SIG-M5 treated with dmso at 0.1 percent for 504 hours (cell line): ENCODE data around the gene TLK1.
"Not testable (repeated sequence)": the region's sequence is repeated elsewhere in the genome, so short reads cannot be mapped to it uniquely, and the experiment has no call there.

Experiments used
- DNase-seq: peaks from one replicate; lab custom pipeline; 2025; ENCODE audit not compliant: unreplicated experiment; lab: John Stamatoyannopoulos, UW

The TLK1 gene

DNA sequence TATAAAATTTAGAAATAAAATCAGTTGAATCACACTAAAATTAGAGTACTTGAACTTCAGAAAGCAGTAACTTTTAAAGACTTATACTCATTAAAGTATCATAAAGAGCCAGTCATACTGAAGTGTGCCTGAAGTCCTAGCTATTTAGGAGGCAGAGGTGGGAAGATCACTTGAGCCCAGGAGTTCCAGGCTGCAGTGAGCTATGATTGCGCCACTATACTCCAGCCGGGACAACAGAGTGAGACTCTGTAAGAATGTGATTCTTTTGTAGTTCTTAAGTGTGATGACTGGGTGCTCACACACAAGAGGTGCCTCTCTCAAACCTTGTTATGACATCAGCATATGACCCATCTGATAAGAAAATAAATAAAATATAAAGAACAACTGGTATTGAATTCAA, 14.6 kb downstream of the TLK1 start:
- DNase-seq = no peak

DNA sequence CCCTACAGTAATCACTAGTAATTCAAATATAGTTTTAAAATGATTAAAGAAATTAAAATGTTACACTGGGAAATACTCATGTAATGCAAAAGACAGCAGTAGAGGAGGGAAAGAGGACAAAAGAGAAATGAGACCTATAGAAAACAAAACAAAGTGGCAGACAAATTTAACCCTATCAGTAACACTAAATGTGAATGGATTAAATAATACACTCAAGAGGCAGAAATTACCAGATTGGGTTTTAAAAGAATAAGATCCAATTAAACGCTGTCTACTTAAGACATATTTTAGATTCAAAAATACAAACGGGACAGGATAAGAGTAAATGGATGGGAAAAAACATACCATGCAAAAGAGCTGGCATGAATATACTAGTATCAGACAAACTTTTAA, 17.0 kb downstream of the TLK1 start:
- no peak for DNase-seq

DNA sequence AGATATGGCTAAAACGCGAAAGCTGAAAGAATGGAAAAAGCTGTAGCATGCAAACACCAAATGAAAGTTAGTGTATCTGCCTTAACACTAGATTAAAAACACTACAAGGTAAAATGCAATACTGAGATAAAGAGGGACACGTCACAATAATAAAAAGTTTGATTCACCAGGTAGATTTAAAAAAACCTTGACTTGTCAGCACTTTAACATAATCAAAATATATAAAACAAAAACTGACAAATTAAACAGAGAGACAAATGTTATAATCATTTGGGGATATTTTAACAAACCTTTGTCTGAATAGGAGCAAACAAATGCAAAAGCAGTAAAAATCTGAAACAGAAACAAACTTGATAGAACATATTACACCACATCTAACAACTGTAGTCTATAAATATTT, 18.3 kb downstream of the TLK1 start:
- DNase-seq = no peak

DNA sequence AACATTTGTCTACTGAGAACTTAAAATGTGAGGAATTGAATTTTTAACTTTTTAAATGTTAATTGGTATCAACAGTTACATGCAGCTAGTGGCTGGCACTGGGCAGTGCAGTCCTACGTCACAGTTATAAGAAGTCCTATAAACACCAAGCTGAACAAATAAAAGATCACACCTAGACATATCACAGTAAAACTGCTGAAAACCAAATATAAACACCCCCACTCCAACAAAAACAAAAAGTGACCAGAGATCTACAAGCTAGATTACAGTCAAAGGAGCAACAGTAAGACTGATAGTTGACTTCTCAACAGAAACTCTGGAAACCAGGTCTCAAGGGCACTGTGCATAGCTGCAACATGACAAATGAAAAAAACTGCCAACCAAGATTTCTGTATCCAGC, 19.4 kb downstream of the TLK1 start:
- no peak for DNase-seq

DNA sequence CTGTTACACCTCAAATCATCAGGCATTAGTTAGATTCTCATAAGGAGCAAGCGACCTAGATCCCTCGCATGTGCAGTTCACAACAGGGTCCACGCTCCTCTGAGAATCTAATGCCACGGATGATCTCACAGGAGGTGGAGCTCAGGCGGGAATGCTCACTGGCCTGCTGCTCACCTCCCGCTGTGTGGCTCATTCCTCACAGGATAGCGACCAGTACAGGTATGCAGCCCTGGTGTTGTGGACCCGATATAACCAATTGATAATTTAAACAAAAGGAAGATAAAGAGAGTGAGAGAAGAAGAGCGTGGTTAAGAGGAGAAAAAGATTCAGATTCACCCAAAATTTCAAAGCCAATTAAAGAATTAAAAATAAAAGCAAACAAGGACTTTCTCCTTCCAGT, 20.8 kb downstream of the TLK1 start:
- no peak for DNase-seq

DNA sequence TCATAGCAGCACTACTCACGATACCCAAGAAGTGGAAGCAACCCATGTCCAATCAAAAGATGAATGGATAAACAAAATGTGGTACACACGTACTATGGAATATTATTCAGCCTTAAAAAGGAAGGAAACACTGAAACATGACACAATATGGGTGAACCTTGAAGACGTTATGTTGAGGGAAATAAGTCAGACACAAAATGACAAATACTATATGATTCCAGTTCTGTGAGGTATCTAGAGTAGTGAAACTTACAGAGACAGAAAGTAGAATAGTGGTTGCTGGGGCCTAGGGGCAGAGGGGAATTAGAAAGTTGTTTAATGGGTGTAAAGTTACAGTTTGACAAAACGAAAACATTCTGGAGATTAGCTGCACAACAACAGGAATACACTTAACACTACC, 24.7 kb downstream of the TLK1 start:
- no peak for DNase-seq

DNA sequence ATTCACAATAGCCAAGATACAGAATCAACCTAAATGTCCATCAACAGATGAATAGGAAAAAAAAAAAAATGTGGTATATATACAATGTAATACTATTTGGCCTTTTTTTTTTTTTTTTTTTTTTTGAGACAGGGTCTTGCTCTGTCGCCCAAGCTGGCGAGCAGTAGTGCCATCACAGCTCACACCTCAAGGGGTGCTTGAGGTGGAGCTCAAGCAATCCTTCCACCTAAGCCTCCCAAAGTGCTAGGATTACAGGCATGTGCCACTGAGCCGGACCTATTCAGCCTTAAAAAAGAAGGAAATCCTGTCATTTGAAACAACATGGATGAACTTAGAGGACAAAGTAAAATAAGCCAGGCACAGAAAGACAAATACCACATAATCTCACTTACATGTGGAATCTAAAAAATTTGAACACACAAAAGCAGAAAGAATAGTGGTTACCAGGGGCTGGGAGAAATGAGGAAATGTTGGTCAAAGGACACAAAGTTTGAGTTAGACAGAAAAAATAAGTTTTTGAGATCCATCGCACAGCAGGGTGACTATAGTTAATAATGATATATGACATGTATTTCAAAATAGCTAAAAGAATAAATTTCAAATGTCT, 26.0 kb downstream of the TLK1 start:
- no peak for DNase-seq

DNA sequence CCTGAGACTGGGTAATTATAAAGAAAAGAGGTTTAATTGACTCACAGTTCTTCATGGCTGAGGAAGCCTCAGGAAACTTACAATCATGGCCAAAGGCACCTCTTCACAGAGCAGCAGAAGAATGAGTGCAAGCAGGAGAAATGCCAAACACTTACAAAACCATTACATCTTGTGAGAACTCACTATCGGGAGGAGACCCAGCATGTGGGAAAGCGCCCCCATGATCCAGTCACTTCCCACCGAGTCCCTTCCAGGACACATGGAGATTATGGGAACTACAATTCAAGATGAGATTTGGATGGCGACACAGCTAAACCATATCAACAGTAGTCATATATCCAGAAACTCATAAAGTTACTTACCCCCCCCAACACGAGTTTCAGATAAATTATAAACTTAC, 28.6 kb downstream of the TLK1 start:
- no peak for DNase-seq

DNA sequence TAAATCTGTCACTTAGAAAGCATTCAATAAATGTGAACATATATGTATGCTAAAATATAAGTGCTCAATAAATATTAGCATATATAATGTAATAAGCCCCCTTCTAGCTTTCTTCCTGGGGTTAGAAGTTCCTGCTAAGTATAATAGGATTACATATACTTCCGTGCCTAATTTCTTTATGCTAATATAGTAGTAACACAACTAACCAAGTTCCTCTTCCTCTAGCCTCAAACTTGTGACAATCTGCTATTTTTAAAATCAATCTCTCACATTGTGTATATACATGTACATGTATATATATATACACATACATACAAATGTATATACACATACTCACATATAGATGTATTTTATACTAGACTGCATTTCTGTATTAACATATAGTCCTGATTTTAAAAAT, 32.2 kb downstream of the TLK1 start:
- DNase-seq = peak; percentile 15

DNA sequence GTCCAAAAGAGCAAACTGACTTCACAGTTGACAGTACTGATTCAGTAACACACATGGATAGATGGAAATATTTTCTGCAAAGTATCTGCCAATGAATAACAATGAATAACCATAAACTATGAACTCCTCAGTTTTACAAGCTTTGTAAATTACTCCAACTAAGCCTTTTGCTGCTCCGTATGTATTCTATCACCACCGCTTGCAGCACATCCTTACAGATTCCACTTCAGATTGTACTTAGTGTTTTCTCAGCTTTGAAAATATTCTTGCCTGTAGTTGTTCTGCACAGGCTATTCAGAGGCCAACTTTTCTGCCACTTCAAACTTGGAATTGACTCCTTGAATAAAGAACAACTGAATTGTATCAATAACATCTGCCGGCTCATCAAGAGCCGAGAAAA, 36.2 kb downstream of the TLK1 start:
- no peak for DNase-seq

DNA sequence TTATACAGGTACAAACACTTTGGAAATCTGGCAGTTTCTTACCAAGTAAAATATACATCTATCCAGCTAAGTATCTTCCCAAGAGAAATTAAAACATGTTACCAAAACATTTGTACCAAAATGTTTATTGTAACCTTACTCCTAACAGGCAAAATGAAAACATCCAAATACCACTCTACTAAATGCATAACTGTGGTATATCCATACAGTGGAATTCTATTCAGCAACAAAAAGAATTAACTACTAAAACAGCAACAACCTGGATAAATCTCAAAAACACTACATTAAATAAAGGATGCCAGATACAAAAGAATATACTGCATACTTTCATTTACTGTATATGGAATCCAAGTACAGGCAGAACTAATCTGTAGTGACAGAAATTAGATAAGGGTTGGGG, 51.1 kb downstream of the TLK1 start:
- DNase-seq = no peak

DNA sequence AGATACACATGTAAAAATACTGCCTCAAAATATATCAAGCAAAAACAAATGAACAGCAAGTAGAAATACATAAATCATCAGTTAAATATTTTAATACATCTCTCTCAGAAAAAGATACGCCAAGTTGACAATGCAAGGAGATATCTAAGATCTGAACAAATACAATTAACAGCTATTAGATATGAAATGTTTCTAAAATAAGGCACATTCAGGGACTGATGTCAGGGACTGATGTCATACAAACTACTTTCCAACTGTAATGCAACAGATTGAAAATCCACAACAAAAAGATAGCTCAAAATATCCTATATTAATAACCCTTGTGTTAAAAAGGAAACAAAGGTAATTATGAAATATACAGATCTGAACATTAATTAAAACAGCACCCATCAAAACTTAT, 51.7 kb downstream of the TLK1 start:
- no peak for DNase-seq

DNA sequence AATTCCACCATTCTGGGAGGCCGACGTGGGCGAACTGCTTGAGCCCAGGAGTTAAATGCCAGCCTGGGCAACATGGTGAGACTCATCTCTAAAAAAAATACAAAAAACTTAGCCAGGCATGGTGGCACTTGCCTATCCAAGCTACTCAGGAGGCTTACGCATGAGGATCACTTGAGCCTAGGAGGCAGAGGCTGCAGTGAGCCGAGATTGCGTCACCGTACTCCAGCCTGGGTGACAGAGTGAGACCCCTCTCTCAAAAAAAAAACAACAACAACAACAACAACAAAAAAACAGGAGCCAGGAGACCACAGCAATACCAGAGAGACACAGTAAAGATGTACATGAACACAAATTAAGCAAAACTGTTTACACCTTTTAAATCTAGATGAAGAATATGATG, 52.9 kb downstream of the TLK1 start:
- DNase-seq = no peak

DNA sequence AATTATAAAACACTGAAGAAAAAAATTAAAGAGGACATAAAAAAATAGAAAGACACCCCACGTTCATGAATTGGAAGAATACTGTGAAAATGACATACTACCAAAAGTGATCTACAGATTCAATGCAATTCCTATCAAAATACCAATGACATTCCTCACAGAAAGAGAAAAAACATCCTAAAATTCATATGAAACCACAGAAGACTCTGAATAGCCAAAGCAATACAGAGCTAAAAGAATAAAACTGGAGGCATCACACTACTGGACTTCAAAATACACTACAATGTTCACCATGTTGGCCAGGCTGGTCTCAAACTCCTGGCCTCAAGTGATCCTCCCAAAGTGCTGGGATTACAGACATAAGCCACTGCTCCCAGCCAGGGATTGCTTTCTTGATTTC, 56.3 kb downstream of the TLK1 start:
- DNase-seq = no peak

DNA sequence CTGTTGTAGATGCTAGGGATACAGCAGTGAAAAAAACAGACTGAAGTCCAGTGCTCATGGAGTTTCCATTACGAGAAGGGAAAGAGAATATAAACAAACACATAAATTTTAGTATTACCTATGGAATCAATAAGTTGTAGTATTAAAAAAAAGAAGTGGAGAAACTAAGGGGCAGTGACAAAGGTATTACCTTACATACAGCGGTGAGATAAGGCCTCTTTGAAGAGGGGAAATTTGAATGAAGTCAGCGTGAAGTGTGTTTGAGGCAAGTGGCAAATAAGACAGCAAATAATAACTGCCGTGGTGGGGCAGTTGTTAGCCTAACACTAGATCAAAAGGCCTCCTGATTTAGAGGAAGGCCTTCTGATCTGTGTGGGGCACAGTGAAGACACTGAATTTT, 57.9 kb downstream of the TLK1 start:
- DNase-seq = no peak

DNA sequence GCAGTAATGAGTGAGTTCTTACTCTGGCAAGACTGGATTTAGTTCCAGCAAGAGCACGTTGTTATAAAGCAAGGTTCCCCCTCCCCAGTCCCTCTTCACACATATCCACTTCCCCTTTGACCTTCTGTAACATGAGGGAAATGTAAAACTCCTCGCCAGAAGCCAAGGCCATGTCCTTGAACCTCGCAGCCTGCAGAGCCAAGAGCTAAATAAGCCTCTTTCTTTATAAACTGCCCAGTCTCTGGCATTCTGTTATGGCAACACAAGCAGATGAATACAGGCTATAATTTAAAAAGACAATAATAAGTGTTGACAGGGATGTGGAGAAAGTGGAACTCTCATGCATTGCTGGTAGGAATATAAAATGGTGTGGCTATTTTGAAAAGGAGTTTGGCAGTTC, 60.3 kb downstream of the TLK1 start:
- no peak for DNase-seq

DNA sequence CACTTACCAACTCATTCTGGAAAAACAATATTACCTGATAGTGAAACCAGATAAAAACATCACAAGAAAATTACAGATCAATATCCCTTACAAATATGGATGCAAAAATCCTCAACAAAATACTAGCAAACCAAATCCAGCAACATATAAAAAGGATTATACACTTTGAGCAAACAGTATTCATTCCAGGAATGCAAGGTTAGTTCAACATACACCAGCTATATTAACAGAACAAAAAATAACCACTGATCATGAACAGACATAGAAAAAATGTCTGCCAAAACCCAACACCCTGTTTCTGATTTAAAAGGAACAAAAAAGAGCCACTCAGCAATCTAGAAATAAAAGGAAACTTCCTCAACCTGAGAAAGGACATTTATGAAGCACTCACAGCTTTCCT, 62.1 kb downstream of the TLK1 start:
- DNase-seq = no peak

DNA sequence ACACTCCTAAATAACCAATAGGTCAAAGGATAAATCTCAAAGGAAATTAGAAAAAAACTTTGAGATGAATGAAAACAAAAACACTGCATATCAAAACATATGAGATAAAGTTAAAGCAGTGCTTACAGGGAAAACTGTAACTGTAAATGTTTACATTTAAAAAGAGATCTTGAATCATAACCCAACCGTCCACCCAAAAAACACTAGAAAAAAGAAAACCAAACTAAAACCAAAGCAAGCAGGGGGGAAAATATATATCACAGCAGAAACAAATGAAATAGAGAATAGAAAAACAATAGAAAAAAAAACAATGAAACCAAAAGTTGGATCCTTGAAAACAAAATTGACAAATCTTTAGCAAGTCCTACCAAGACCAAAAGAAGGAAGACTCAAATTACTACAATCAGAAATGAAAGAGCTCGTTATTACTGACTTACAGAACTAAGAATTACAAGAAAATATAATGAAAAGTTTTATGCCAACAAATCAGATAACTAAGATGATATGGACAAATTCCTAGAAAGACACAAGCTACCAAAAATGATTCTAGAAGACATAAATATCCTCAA, 65.6 kb downstream of the TLK1 start:
- DNase-seq = no peak

DNA sequence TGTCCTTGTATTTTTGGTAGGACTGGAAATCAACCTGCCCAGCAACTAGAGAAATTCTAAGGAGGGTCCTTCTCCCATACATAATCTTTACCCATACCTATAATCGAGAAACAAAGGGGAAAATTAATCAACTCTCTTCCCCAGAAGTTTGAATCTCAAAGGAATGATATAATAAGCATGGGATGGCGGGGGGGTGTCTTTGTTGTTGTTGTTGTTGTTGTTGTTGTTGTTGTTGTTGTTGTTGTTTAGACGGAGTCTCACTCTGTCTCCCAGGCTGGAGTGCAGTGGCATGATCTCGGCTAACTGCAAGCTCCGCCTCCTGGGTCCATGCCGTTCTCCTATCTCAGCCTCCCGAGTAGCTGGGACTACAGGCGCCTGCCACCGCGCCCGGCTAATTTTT, 69.2 kb downstream of the TLK1 start:
- DNase-seq = not testable (repeated sequence)

DNA sequence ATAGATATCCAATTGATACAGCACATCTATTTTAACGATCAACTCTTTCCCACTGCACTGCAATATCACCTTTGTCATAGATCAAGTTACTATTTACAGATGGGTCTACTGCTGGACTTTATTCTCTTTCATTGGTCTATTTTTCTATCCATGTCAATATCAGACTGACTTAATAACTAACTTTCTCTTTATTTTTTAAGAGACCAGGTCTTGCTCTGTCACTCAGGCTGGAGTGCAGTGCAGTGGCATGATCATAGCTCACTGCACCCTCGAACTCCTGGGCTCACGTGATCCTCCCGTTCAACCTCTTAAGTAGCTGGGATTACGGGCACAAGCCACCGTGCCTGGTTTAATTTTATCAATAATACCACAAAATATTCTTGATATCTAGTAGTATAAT, 71.2 kb downstream of the TLK1 start:
- DNase-seq = no peak

DNA sequence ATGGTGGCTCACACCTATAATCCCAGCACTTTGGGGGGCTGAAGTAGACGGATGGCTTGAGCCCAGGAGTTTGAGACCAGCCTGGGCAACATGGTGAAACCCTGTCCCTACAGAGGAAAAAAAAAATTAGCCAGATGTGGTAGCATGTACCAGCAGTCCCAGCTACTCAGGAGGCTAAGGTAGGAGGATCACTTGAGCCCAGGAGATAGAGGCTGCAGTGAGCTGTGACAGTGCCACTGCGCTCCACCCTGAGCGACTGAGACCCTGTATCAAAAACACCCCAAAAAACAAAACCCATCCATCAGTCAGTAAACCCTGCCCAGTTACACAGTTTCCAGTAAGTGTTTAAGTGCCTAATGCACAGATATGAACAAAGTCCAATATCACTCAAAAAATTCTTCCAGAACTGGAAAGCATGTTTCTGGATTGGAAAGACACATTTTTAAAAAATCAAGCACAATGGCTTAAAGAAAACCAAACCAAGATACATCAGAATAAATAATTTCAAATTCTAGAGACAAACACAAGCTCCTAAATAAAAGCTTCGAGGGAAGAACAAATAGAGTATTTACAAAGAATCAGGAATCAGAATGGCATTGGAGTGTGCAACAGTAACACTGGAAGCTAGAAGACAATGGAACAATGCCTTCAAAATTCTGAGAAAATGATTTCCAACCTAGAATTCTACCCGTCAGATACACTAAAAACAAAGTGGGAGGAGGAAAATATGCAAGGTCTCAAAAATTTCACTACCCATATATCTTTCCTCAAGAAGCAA, 72.4 kb downstream of the TLK1 start:
- no peak for DNase-seq

DNA sequence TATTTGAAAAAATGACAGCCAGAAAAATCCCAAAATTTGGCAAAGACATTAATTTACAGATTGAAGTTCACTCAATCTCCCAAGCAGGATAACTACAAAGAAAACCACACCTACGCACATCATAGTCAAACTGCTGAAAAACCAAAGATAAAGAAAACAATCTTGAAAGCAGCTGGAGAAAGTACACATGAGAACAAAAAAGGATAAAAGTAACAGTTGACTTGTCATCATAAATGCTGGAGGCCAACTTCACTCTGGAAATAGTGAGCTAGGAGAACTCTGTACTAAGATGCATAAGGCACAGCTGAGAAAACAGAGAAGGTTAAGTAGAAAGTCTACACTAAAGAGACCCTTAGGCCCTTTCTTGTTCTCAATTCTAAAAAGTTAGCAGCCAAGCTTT, 73.1 kb downstream of the TLK1 start:
- DNase-seq = no peak
